HG03196 (cell line): ENCODE measurements around the gene COL18A1.
"Not testable (repeated sequence)": the region's sequence is repeated elsewhere in the genome, so short reads cannot be mapped to it uniquely, and the experiment has no call there.

Source experiments
- ATAC-seq: cut with Tn5 transposase; IDR thresholded peaks from one replicate; pipeline ENCODE4 v1.9.1; 2021; ENCODE audit not compliant: unreplicated experiment

The COL18A1 gene

GRCh38 chr21:45423968-45424853, 19.2 kb downstream of the COL18A1 start:
- ATAC-seq: no peak

GRCh38 chr21:45424854-45425795, 20.2 kb downstream of the COL18A1 start:
- ATAC-seq: no peak

- ATAC-seq: no peak
Measured at GRCh38 chr21:45427331-45428271, 22.6 kb downstream of the COL18A1 start.

GRCh38 chr21:45428534-45428933, 23.6 kb downstream of the COL18A1 start:
- no peak for ATAC-seq

GRCh38 chr21:45429221-45430175, 24.5 kb downstream of the COL18A1 start:
- no peak for ATAC-seq

GRCh38 chr21:45430521-45431501, 25.8 kb downstream of the COL18A1 start:
- ATAC-seq: no peak

GRCh38 chr21:45431781-45432572, 27.0 kb downstream of the COL18A1 start:
- no peak for ATAC-seq

GRCh38 chr21:45432575-45433255, 27.8 kb downstream of the COL18A1 start:
- ATAC-seq: no peak

- ATAC-seq: no peak
Measured at GRCh38 chr21:45433301-45433700, 28.3 kb downstream of the COL18A1 start.

GRCh38 chr21:45433911-45434644, 29.1 kb downstream of the COL18A1 start:
- no peak for ATAC-seq

GRCh38 chr21:45434645-45435217, 29.8 kb downstream of the COL18A1 start:
- no peak for ATAC-seq

GRCh38 chr21:45435405-45435981, 30.5 kb downstream of the COL18A1 start:
- ATAC-seq: no peak

- no peak for ATAC-seq
Measured at GRCh38 chr21:45436351-45437065, 31.5 kb downstream of the COL18A1 start.

GRCh38 chr21:45437844-45438243, 32.9 kb downstream of the COL18A1 start:
- not testable (repeated sequence) for ATAC-seq
